Stimulated activated CD8-positive, alpha-beta memory T cell treated with anti-CD3 and anti-CD28 coated beads, Interleukin-4, amount 100 ng/mL, for 1 hour (primary cell): ENCODE results near the gene KDM3A.

Experiments
- DNase-seq, 2 donors: peaks; one replicate each; pipeline ENCODE4 v3.0.0-alpha.2; 2020; ENCODE audit warnings: low read depth in 2 of 2, low spot score in 1 of 2

Gene KDM3A

GRCh38 chr2:86430368-86430767 lies 10.8 kb upstream of the KDM3A start:
- DNase-seq = no peak

DNA sequence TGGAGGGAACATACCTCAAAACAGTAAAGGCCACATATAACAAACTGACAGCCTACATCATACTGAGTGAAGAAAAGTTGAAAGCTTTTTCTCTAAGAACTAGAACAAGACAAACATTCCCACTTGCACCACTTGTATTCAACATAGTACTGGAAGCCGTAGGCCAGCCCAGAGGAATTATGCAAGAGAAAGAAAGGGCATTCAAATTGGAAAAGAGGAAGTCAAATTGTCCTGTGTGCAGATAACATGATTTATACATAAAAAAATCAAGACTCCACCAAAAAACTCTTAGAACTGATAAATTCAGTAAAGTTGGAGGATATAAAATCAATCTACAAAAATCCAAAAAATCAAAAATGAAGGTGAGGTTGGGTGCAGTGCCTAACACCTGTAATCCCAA lies 8.0 kb upstream of the KDM3A start:
- DNase-seq = no peak

DNA sequence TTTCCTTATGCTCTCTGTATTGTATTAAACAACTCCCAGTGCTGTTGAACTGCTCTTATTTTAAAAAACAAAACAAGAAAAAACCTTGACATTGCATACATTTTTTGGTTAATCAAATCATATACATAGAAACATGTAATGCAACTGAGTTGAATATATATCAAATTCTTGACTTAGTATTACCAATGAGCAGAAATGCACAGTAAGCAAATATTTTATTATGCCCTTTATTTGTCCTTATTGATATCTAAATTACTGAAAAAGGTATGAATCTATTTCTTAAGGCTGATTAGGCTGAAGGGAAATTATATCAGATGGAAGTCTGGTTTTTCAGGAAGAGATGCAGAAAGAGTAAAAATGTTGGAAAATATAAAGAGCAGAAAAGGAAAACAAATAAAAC lies 6.9 kb upstream of the KDM3A start:
- DNase-seq = no peak

GRCh38 chr2:86435531-86435930 lies 5.6 kb upstream of the KDM3A start:
- no peak for DNase-seq

- no peak for DNase-seq
Observed at GRCh38 chr2:86436328-86436727, 4.8 kb upstream of the KDM3A start.

DNA sequence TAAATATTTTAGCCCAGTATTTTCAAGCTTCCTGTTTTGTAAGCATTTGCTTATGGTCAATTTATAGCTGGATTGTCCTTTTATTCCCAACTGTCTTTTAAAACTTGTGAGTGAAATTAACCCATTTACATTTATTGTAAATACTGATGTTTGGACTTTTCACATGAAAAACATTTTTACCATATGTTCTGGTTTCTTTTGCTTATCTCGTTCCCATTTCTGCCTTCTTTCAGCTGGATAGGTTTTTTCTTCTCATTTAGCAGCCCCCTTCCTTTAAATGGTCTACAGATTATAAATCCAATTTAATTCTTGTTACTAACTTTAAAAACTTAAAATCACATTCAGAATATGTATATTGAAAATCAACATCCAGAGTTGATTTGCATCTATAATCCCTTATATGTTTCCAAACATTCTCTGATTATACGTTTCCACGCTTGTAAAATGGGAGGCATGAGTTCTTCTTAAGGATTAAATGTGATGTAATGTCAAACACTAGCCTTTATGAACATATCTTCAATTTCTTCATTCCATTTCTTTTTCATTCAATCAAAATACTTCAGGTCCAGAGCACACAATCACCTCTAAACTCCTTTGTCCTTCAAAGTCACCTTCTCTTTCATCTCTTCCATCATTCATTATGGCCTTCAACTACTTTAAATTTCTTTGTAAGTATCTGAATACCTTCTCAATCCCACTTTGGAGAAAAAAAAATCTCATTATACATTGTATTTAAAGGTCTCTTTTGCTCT lies 1.1 kb upstream of the KDM3A start:
- no peak for DNase-seq

GRCh38 chr2:86441392-86441881 lies 266 bp downstream of the KDM3A start:
- DNase-seq = peak in 1 of 2 donors; percentile 10

DNA sequence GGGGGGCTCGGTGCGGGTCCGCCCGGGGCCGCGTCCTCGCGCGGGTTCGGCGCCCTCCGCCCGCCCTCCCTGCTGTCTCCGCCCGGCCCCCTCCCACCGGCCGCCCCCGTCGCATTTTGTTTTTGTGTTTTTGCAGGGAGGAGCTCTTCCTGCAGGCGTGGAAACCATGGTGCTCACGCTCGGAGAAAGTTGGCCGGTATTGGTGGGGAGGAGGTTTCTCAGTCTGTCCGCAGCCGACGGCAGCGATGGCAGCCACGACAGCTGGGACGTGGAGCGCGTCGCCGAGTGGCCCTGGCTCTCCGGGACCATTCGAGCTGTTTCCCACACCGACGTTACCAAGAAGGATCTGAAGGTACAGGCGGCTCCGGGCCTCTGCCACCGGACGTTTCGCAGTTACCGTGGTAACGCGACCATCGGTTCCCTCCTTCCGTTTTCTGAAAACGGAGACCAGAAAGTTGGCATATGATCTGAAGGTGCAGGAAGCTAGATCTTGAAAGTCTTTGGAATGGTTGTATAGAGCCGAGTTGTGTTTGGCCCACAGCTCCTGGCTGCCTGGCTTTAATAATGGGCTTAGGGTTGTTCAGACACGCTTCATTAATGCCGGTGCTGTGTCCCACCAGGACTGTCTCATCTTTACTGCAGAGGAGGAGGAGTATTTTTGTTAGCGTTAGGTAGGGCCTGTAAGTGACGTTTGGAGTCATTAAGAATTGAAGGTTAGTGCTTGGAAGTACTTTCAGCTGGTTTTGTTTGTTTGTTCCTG lies 891 bp downstream of the KDM3A start:
- peak; percentile 26 to 32 for DNase-seq

DNA sequence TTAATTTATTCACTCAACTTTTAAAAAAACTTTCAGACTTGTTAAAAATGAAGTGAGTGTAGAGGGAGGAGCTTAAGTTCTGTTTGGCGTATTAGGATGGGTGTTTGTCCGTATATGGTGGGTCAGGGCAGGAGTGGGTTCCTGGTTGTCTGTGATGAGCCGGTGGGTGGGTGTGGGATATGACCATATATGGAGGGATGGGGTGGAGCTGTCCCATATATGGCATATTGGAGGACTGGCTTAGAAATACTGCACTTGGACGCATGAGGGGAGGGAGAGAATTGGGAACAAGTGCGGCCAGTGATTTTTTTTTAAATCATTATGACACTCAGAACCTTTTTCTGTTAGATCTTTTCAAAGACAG lies 1.5 kb downstream of the KDM3A start:
- DNase-seq = peak; percentile 27 to 43

- no peak for DNase-seq
Observed at GRCh38 chr2:86443631-86444350, 2.6 kb downstream of the KDM3A start.

- DNase-seq = no peak
Observed at GRCh38 chr2:86445436-86445835, 4.3 kb downstream of the KDM3A start.

DNA sequence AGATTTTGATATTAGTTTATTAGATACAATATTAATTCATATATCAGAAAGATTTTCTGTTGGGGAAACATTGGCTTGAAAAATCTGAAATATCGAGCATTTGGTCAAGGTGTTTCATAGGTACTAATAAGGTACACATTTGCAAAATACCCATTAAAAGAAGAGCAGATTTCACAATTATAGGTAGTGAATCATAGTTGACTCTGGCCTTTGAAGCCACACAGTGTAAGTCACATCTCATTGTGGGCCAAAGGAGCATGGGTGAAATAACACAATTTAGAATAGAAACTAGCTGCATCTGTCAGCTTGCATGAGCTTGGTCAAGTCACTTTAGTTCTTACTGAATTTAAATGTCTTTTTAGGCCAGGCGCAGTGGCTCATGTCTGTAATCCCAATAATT lies 4.9 kb downstream of the KDM3A start:
- DNase-seq = no peak

DNA sequence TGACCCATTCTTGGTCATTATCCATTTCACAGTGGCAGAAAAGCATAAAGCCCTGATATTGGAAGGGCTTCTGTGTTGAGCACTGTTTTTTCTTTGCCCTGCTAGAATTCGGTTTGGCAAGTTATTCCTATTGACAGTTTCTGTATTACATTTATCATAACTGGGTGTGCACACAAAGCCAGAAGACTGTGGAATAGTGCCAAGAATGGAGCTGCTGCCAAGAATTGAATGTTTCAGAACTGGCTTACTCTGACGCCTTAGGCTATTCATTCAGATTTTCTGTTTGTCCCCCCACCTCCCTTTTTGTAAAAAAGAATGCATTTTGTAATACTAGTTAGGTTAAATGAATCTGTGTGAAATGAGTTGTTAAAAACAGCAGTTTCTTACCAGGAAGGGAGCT lies 12.7 kb downstream of the KDM3A start:
- DNase-seq = no peak

DNA sequence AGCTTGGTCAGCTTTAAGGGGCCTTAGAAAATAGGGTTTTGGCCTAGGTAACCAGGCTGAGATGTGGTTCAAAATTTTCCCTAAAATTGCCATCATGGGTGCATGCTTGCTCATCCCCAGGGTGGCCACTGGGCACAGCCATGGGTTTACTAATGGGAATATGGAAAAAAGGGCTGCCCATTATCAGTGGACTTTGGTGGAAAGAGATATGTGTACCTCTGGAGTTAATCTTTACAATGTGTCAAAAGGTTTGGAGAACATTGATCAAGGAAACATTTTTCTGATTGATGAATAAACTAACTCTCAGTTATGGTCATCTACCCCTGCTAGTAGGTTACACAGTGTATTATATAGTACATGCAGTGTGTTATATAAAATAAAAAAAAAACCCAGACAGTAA lies 13.1 kb downstream of the KDM3A start:
- no peak for DNase-seq

DNA sequence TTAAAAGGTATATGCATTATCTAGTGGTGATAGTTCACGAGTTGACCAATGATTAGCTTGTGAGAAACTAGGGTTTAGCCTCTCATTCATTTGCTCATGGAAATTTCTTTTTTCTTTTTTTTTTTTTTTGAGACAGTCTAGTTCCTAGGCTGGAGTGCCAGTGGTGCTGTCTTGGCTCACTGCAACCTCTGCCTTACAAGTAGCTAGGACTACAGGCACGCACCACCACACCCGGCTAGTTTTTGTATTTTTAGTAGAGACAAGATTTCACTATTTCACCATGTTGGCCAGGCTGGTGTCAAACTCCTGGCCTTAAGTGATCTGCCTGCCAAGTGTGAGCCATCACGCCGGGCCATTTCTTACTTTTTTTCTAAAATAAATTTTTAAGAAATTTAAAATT lies 14.0 kb downstream of the KDM3A start:
- DNase-seq = no peak

GRCh38 chr2:86461042-86461743 lies 20.0 kb downstream of the KDM3A start:
- DNase-seq = no peak

GRCh38 chr2:86464652-86465051 lies 23.5 kb downstream of the KDM3A start:
- DNase-seq = no peak

GRCh38 chr2:86466306-86466705 lies 25.1 kb downstream of the KDM3A start:
- no peak for DNase-seq

- DNase-seq = no peak
Observed at GRCh38 chr2:86468162-86469033, 27.2 kb downstream of the KDM3A start.

DNA sequence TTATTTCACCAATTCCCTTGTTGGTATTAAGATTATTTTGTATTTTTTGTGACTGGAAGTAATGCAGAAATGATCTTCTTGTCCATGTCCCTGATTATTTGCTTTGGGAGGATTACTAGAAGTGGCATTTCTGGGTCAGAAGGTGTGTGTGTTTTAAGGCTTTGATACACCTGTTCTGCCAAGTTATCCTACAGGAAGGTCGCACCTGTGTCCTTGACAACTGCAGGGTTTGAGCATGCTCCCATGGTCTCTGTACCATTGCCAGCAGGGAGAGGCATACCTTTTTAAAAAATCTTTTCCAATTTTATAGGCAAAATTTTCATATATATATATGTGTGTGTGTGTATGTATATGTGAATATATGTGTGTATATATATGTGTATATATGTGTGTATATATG lies 29.7 kb downstream of the KDM3A start:
- no peak for DNase-seq
